DOHH2 (cell line): ENCODE measurements around the gene SLC6A8.
"Not testable (repeated sequence)": the region's sequence is repeated elsewhere in the genome, so short reads cannot be mapped to it uniquely, and the experiment has no call there.

Experiments
- EZH2phosphoT487 ChIP-seq: fragments of 200-600 bp; sonication (generic); IDR thresholded peaks from 2 replicates; pipeline ENCODE4 v1.6.1; 2017; ENCODE audit warnings: borderline replicate concordance, mild to moderate bottlenecking, antibody characterized with exemption, low read length, moderate library complexity, mixed read lengths
- TF ChIP-seq, protein P1 (sequence below): fragments of 200-600 bp; sonication (generic); IDR thresholded peaks from one replicate; pipeline ENCODE4 v1.5.1; 2014; ENCODE audit warnings: antibody characterized with exemption, mild to moderate bottlenecking, low read depth, low read length; ENCODE audit not compliant: poor library complexity, severe bottlenecking

DNA sequence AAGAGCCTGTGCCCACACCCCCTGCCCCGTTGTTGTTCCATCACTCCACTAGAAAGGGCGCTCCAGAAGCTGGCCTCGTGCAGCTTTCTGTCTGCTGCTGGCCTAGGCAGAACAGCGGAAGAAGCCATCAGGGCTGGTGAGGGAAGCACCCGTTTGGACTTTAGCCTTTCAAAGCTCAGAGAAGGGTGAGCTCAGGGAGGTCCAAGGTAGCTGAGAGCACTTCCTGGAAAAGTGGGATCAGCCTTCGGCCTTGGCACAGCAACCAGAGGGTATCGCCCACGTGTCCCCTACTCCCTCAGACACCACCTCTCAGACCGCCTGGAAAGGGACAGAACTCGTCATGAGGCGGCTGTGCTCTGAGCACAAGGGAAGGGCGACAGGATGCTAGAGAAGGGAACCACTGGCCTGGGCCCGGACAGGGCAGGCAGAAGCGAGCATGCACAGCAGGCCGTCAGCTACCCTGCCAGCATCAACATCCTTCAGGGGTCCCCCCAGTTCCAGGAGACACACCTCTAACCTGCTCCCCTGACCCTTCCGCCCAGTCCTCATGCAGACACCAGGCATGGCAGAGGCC is 11.6 kb downstream of the SLC6A8 start:
- TF ChIP-seq, protein P1, sequence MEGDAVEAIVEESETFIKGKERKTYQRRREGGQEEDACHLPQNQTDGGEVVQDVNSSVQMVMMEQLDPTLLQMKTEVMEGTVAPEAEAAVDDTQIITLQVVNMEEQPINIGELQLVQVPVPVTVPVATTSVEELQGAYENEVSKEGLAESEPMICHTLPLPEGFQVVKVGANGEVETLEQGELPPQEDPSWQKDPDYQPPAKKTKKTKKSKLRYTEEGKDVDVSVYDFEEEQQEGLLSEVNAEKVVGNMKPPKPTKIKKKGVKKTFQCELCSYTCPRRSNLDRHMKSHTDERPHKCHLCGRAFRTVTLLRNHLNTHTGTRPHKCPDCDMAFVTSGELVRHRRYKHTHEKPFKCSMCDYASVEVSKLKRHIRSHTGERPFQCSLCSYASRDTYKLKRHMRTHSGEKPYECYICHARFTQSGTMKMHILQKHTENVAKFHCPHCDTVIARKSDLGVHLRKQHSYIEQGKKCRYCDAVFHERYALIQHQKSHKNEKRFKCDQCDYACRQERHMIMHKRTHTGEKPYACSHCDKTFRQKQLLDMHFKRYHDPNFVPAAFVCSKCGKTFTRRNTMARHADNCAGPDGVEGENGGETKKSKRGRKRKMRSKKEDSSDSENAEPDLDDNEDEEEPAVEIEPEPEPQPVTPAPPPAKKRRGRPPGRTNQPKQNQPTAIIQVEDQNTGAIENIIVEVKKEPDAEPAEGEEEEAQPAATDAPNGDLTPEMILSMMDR = not testable (repeated sequence)
- TF ChIP-seq EZH2phosphoT487 = not testable (repeated sequence)
